Natural killer cell treated with Interleukin-12 subunit alpha and Interleukin-12 subunit beta and Interleukin-15 and Interleukin-18, amount 100 ng/mL, for 72 hours (primary cell): ENCODE data around the gene ZNF709. TPM values are rescaled to one million over a fixed set of nuclear protein-coding genes. Genes with fewer than 3 reads are reported as not detected.
A peak's percentile ranks its signal among the peaks of the same experiment; 100 is the strongest.
"Not testable (repeated sequence)": the region's sequence is repeated elsewhere in the genome, so short reads cannot be mapped to it uniquely, and the experiment has no call there.

Source experiments
- ATAC-seq, 2 donors: fragments of 150-1000 bp; cut with Tn5 transposase in 1 of 2; sonication (Bioruptor Pico), chemical (Tn5 transposase) in 1 of 2; 2 replicates each; pipeline ENCODE4 v1.10.0; 2021
- DNase-seq: peaks from one replicate; pipeline ENCODE4 v3.0.0; 2022; ENCODE audit warnings: low spot score
- H3K27ac Mint-ChIP-seq, 2 donors: 1 replicate in 1 of 2; 2 replicates in 1 of 2; pipeline ENCODE4 v1.8.0; 2022; ENCODE audit warnings: mixed read lengths in 2 of 2, mild to moderate bottlenecking in 1 of 2, moderate library complexity in 1 of 2
- H3K27me3 Mint-ChIP-seq, 2 donors: 1 replicate in 1 of 2; 2 replicates in 1 of 2; pipeline ENCODE4 v1.8.0; 2022; ENCODE audit warnings: mixed read lengths in 2 of 2
- H3K36me3 Mint-ChIP-seq: one replicate; pipeline ENCODE4 v1.8.0; 2022; ENCODE audit warnings: mixed read lengths
- H3K4me1 Mint-ChIP-seq, 2 donors: 1 replicate in 1 of 2; 2 replicates in 1 of 2; pipeline ENCODE4 v1.8.0; 2022; ENCODE audit warnings: low read depth in 2 of 2, mixed read lengths in 2 of 2, mild to moderate bottlenecking in 1 of 2
- H3K4me3 Mint-ChIP-seq: one replicate; pipeline ENCODE4 v1.8.0; 2022; ENCODE audit warnings: mixed read lengths
- H3K9me3 Mint-ChIP-seq: 2 replicates; pipeline ENCODE4 v1.8.0; 2022; ENCODE audit warnings: mixed read lengths
- total RNA-seq, 2 donors: library from RNA; stranded (reverse); gene quantifications; one replicate each; pipeline ENCODE4 v1.2.3, GENCODE V29; 2022

ZNF709 gene
- total RNA-seq: 1 to 10 TPM; 1.3 to 1.6 TPM

DNA sequence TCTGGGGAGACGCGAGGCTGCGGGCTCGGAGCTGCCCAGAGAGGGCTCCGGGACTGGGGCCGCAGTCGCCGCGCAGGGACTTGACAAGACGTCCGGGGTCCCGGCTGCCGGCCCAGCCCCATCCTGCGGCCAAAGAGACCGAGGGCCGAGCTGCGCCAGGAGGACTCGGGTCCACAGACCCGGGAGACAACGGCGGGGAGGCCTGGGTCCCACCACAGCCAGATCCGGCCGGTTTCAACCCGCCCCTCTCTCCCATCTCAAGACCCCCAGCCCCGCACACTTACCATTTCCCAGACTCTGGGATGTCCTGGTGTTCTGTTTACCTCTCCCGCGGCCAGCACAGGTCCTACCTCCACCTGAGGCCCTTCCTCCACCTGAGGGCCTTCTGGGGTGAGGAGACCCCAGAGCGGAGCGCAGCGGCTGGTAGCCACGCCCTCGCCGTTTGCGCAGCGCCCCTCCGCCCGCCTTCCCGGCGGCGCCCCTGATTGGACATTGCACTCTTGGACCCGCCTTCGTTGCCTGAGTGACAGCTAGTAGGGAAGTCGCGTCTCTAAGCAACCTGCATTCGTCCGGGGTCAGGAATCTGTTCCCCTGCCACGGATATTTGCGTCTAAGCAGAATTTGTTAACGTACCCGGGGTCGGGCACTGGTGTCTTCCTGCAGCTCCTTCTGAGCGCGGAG lies at the start of gene ZNF709:
Gene ZNF709 (minus strand): TSS at position 446 of the 681 bp plus-strand sequence. CDS start 159 bp downstream, at position 287.
- Mint-ChIP-seq H3K4me3 (peak within 1 kb of the TSS; percentile 95), H3K4me1 (peaks cover 22 to 23% of the 10 kb centered on the region in 2 donors), H3K27ac (peak within 1 kb of the TSS; percentile 43 to 82), H3K9me3 (no peaks in the 10 kb centered on the region), H3K36me3 (no peaks in the 10 kb centered on the region), H3K27me3 (no peaks in the 10 kb centered on the region)
- DNase-seq (peak; percentile 92), ATAC-seq (peak; percentile 99)

GRCh38 chr19:12527034-12527836 lies 42.6 kb upstream of the ZNF709 start:
- H3K4me1 Mint-ChIP-seq: peaks cover 0 to 8% of the 10 kb centered on the region in 2 donors
- H3K9me3 Mint-ChIP-seq: peaks cover 32% of the 10 kb centered on the region
- no peaks in the 10 kb centered on the region for H3K27me3 Mint-ChIP-seq
- ATAC-seq (no peak), DNase-seq (no peak)
- no peak overlapping the region for H3K4me3 Mint-ChIP-seq
- no peak overlapping the region for H3K27ac Mint-ChIP-seq
- peaks cover 88% of the 10 kb centered on the region for H3K36me3 Mint-ChIP-seq

GRCh38 chr19:12526542-12526941 lies 41.9 kb upstream of the ZNF709 start:
- no peak overlapping the region for H3K4me3 Mint-ChIP-seq
- ATAC-seq (no peak), DNase-seq (no peak)
- H3K9me3 Mint-ChIP-seq: peaks cover 35% of the 10 kb centered on the region
- no peak overlapping the region for H3K27ac Mint-ChIP-seq
- peaks cover 91% of the 10 kb centered on the region for H3K36me3 Mint-ChIP-seq
- peaks cover 0 to 5% of the 10 kb centered on the region in 2 donors for H3K4me1 Mint-ChIP-seq
- no peaks in the 10 kb centered on the region for H3K27me3 Mint-ChIP-seq

DNA sequence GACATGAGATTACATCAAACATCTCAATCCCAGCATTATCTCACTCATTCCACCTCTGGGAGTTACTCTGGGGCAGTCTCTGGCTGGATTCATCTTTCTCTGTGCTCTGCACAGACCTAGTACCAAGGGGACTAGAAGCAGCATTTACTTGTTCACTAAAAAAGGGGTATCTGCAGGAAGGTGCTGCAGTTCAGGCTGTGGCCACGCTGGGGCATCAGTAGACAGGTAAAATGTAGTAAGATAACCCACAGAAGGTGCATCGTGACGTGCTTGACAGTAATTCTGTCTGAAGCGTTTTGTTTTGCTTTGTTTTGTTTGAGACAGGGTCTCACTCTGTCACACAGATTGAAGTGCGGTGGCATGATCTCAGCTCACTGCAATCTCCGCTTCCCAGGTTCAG lies 37.4 kb upstream of the ZNF709 start:
- peaks cover 35% of the 10 kb centered on the region for H3K9me3 Mint-ChIP-seq
- H3K4me3 Mint-ChIP-seq: no peak overlapping the region
- H3K27ac Mint-ChIP-seq: no peak overlapping the region
- H3K4me1 Mint-ChIP-seq: no peaks in the 10 kb centered on the region
- no peak for DNase-seq
- H3K27me3 Mint-ChIP-seq: no peaks in the 10 kb centered on the region
- peaks cover 74% of the 10 kb centered on the region for H3K36me3 Mint-ChIP-seq
- no peak for ATAC-seq

DNA sequence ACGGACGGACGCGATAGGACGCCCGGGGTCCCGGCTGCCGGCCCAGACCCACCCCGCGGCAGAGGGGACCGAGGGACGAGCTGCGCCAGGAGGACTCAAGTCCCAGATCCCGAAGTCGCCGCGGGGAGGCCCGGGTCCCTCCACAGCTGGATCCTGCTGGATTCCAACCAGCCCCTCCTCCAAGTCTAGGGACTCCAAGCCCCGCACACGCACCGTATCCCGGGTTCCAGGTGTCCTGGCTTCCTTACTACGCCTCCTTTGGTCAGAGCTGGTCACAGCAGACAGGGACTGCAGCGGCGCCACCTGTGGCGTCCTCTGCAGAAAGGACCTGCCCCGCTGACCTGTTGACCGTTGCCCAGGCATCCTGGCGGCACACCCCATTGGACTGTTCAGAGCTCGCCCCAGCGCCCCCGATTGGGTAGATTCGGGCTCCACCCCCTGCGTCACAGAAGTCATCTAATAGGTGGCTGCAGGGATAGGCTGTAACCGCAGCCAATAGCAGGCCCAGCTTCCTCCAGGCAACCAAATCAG lies 29.0 kb upstream of the ZNF709 start:
- H3K36me3 Mint-ChIP-seq: peaks cover 17% of the 10 kb centered on the region
- peaks cover 0 to 2% of the 10 kb centered on the region in 2 donors for H3K4me1 Mint-ChIP-seq
- DNase-seq: no peak
- ATAC-seq: no peak
- peaks cover 0 to 7% of the 10 kb centered on the region in 2 donors for H3K27me3 Mint-ChIP-seq
- no peak overlapping the region for H3K27ac Mint-ChIP-seq
- no peak overlapping the region for H3K4me3 Mint-ChIP-seq
- peaks cover 7% of the 10 kb centered on the region for H3K9me3 Mint-ChIP-seq

DNA sequence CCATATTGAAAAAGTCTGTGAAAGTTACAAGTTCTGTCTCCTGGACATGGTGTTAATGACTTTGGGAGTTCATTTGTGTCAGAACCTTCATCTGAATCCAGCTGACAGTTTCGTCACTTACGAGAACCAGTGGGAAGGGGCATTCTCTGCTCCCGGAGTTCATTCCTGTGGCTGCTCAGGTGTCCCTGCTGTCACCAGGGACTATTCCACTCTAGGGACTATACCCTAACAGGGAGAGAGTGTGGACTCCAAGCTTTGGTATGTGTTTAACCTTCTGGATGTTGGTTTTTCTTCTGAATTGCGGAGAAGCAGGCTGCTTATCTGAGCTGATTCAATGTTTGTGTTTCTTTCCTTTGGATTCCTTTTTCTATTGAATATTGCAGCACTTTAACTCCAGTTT lies 12.4 kb upstream of the ZNF709 start:
- H3K36me3 Mint-ChIP-seq: no peaks in the 10 kb centered on the region
- no peak overlapping the region for H3K27ac Mint-ChIP-seq
- no peak overlapping the region for H3K4me3 Mint-ChIP-seq
- no peaks in the 10 kb centered on the region for H3K27me3 Mint-ChIP-seq
- peaks cover 0 to 10% of the 10 kb centered on the region in 2 donors for H3K4me1 Mint-ChIP-seq
- DNase-seq: no peak
- no peaks in the 10 kb centered on the region for H3K9me3 Mint-ChIP-seq
- no peak for ATAC-seq

DNA sequence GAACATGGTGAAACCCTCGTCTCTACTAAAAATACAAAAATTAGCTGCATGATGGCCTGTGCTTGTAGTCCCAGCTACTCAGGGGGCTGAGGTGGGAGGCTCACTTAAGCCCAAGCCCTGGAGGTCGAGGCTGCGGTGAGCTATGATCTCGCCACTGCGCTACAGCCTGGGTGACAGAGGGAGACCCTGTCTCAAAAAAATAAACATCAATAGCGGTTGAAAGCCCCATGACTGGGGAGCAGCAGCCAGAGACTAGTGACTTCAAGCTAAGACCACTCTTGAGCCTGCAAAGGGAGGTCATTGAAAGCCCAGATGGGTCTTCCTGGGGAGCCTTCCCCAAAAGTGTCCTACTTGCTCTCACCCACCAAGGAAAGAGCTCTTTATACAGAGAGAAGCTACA lies 11.9 kb upstream of the ZNF709 start:
- Mint-ChIP-seq H3K4me3 (no peak overlapping the region), H3K36me3 (no peaks in the 10 kb centered on the region), H3K27me3 (no peaks in the 10 kb centered on the region), H3K9me3 (no peaks in the 10 kb centered on the region), H3K27ac (no peak overlapping the region), H3K4me1 (peaks cover 0 to 10% of the 10 kb centered on the region in 2 donors)
- ATAC-seq: no peak
- no peak for DNase-seq

DNA sequence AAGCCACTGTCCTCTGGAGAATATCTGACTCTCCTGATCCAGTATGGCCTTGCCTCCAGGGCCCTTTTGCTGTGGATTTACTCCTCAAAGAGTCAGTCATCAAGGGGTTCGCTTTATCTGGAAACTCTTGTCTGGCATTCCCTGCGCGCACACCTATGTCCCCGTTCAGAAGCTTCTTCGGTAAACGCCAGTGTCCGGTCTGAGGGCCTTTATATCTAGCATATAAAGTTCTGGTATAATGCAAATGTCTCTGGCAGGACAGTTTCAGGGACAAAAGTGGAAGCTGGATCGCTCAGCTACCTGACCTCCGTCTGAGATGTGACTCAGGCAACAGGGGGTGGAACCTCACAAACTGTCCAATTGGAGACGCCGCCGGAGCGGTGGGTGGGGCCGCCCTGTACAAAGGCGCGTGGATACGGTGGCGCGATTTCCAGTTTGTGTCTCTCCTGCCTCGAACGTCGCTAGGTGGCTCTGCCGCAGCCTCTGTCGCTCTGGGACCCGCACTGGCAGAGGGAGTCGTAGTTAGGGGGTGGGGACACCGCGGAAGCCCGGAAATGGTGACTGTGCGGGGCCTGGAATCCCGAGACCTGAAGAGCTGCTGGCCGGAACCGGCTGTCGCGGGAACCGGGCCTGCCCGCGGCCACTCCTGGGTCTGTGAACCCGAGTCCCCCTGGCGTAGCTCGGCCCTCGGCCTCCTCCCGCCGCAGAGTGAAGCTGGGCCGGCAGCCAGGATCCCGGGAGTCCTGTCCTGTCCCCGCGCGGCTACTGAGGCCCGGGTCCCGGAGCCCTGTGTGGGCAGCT lies 10.6 kb upstream of the ZNF709 start:
- ATAC-seq (peak; percentile 100), DNase-seq (peak; percentile 94)
- no peaks in the 10 kb centered on the region for H3K9me3 Mint-ChIP-seq
- peaks cover 0 to 10% of the 10 kb centered on the region in 2 donors for H3K4me1 Mint-ChIP-seq
- H3K27ac Mint-ChIP-seq: peak overlapping the region; percentile 32 to 76
- no peaks in the 10 kb centered on the region for H3K36me3 Mint-ChIP-seq
- peak overlapping the region; percentile 78 for H3K4me3 Mint-ChIP-seq
- H3K27me3 Mint-ChIP-seq: no peaks in the 10 kb centered on the region

- H3K27ac Mint-ChIP-seq: peak overlapping the region in 1 of 2 donors; percentile 70
- H3K9me3 Mint-ChIP-seq: no peaks in the 10 kb centered on the region
- ATAC-seq (no peak), DNase-seq (no peak)
- no peaks in the 10 kb centered on the region for H3K27me3 Mint-ChIP-seq
- no peaks in the 10 kb centered on the region for H3K36me3 Mint-ChIP-seq
- peaks cover 0 to 10% of the 10 kb centered on the region in 2 donors for H3K4me1 Mint-ChIP-seq
- H3K4me3 Mint-ChIP-seq: peak overlapping the region; percentile 49
These were observed 9.7 kb upstream of the ZNF709 start for GRCh38 chr19:12494260-12494860.

- not testable (repeated sequence) for H3K27ac Mint-ChIP-seq, H3K36me3 Mint-ChIP-seq, H3K9me3 Mint-ChIP-seq, H3K4me3 Mint-ChIP-seq, H3K27me3 Mint-ChIP-seq, DNase-seq, ATAC-seq
- peaks cover 22 to 23% of the 10 kb centered on the region in 2 donors for H3K4me1 Mint-ChIP-seq
These were observed 1.7 kb upstream of the ZNF709 start for GRCh38 chr19:12486265-12486783.

- DNase-seq: no peak
- H3K27me3 Mint-ChIP-seq: no peaks in the 10 kb centered on the region
- H3K27ac Mint-ChIP-seq: no peak overlapping the region
- peaks cover 22 to 23% of the 10 kb centered on the region in 2 donors for H3K4me1 Mint-ChIP-seq
- no peak for ATAC-seq
- no peaks in the 10 kb centered on the region for H3K9me3 Mint-ChIP-seq
- H3K4me3 Mint-ChIP-seq: peak overlapping the region; percentile 95
- H3K36me3 Mint-ChIP-seq: no peaks in the 10 kb centered on the region
These were observed 955 bp upstream of the ZNF709 start for GRCh38 chr19:12485571-12485970.

DNA sequence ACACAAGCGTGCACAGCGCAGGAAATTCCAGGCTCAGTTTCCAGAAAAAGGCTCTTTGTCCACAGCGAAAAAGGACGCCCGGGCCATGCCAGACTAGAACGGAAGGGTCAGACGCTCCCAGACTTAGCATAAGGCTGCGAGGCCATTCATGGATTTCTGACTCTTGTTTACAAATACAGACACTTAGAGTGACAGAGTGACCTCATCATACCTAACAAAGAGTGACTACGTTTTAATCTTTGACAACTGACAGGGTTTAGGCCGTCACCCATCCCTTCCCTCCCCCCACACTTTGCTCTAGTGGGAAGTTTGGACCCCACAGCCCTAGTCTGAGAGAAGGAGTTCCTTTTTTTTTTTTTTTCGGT lies 418 bp upstream of the ZNF709 start:
- ATAC-seq (peak; percentile 2 to 21), DNase-seq (no peak)
- H3K9me3 Mint-ChIP-seq: no peaks in the 10 kb centered on the region
- no peaks in the 10 kb centered on the region for H3K27me3 Mint-ChIP-seq
- peak overlapping the region; percentile 95 for H3K4me3 Mint-ChIP-seq
- H3K4me1 Mint-ChIP-seq: peaks cover 22 to 23% of the 10 kb centered on the region in 2 donors
- H3K36me3 Mint-ChIP-seq: no peaks in the 10 kb centered on the region
- H3K27ac Mint-ChIP-seq: peak overlapping the region; percentile 43 to 82

- Mint-ChIP-seq H3K4me3 (peak overlapping the region; percentile 95), H3K9me3 (no peaks in the 10 kb centered on the region), H3K27ac (peak overlapping the region; percentile 43 to 82), H3K36me3 (no peaks in the 10 kb centered on the region), H3K4me1 (peaks cover 22 to 23% of the 10 kb centered on the region in 2 donors), H3K27me3 (no peaks in the 10 kb centered on the region)
- ATAC-seq: no peak
- no peak for DNase-seq
These were observed 625 bp downstream of the ZNF709 start for GRCh38 chr19:12484011-12484370.
